ENCODE data around the gene TROAP.
"Not testable (repeated sequence)": the region's sequence is repeated elsewhere in the genome, so short reads cannot be mapped to it uniquely, and the experiment has no call there.

TROAP gene

DNA sequence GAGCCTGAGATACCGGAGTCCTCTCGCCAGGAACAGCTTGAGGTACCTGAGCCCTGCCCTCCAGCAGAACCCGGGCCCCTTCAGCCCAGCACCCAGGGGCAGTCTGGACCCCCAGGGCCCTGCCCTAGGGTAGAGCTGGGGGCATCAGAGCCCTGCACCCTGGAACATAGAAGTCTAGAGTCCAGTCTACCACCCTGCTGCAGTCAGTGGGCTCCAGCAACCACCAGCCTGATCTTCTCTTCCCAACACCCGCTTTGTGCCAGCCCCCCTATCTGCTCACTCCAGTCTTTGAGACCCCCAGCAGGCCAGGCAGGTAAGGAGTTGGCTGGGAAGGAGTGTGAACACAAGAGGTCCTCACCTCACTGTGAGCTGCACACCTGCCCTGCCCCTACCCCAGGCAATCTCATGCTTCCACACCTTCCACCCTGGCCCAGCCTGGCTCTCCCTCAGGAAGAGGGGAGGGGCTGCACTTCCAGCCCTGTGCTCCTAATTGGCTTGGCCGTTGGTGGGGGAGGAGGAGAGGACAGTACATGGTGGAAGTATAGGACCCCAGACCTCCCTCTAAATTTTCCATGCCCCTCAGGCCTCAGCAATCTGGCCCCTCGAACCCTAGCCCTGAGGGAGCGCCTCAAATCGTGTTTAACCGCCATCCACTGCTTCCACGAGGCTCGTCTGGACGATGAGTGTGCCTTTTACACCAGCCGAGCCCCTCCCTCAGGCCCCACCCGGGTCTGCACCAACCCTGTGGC, 7.8 kb downstream of the TROAP start:
- DNase-seq, result no peak

DNA sequence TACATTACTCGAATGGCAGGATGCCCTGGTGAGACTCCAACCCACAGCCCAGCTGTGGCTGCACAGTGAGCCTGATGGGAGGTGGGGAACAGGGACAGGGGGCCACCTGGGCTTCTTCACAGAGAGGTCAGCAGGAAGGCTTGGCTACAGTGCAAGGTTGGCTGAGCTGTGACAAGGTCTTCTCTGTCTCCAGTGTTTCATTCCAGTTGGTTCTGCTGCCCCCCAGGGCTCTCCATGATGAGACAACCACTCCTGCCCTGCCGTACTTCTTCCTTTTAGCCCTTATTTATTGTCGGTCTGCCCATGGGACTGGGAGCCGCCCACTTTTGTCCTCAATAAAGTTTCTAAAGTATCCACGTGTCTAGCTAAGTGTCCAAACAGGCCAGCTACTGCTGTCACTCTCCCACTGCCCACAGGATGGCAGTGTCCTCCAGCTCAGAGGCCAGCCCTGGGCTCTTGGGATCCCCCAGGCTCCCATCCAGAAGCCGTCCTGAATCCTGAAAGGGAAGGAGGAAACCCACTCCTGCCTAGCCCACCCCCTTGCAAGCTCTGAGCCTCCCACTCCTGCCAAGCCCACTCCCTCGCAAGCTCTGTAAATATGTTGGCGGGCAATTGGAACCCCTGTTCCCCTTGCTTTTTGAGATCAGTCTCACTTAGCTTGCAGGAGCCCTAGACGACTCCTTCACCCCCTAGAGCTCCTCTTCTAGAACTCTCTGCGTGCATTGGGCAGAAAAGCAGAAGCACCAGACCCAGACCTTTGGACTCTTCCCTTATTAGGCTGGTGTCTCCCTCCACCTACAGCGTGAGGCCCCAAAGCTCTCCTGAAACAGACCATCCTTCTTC, 8.5 kb downstream of the TROAP start:
- peak; percentile 67 for DNase-seq

DNA sequence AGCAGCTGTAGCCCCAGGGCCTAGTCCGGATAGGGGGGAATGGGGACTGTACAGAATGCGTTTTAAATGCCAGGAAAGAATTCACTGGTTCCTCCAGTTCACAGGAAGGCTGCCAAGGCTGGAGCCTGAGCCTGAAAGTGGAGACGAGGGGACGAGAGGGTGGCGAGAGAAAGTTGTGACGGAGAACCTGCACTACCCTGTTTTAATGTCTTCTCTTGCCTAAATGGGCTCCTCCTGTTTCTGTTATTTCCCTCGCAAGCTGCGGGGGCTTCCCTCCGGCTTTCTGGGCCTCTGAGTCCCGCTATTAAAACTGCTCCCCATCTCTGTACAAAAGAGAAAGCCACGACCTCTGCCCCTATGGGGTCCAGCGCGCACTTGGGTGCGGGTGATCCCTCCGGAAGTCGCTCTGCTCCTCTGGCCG, 9.4 kb downstream of the TROAP start:
- DNase-seq, result no peak

DNA sequence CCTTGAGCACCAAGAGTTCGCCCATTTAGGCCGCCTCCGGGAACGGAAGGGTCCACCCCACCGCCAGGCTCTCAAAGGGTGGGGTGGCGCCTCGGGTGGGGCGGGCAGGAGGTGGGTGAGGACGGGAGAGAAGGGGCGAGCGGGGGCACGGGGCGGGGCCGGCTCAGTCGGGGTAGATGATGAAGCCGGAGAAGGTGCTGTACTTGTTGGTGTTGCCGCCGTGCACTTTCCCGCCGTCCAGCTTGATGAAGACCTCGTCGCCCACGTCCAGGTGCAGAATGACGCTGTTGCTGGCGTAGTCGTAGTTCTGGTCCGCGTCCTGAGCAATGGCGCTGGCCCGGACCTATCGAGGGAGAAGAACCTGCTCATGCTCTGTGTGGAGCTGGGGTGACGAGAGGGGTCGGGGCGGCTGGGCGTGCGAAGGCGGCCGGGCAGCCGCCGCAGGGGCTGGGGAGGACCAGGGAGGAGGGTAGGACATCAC, 9.9 kb downstream of the TROAP start:
- DNase-seq, result no peak

DNA sequence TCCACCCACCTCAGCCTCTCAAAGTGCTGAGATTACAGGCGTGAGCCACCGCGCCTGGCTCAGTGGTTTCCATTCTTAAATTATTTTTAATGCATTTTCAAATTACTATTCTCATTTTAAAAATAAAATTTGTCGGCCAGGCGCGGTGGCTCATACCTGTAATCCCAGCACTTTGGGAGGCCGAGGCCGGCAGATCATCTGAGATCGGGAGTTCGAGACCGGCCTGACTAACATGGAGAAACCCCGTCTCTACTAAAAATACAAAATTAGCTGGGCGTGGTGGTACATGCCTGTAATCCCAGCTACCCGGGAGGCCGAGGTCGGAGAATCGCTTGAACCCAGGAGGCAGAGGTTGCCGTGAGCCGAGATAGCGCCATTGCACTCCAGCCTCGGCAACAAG, 10.7 kb downstream of the TROAP start:
- not testable (repeated sequence) for DNase-seq

DNA sequence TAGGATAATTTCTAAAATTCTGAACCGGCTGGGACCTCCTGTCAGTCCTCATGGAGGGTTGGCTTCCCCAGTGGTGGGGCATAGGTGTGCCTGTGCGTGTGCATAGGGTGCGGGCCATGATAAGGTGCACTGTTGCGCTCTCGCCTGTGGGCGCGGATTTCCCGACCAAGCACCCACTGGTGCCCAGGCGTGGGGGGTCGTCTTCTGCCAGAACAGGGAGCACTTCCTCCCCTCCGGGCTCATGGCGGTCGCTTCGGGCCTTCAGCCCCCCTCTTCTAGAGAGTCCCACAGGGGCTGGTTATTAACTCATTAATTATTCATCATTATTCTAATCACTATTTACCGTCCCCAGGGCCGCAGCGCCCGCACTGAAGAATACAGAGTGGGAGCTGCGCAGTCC, 11.2 kb downstream of the TROAP start:
- DNase-seq, result no peak

DNA sequence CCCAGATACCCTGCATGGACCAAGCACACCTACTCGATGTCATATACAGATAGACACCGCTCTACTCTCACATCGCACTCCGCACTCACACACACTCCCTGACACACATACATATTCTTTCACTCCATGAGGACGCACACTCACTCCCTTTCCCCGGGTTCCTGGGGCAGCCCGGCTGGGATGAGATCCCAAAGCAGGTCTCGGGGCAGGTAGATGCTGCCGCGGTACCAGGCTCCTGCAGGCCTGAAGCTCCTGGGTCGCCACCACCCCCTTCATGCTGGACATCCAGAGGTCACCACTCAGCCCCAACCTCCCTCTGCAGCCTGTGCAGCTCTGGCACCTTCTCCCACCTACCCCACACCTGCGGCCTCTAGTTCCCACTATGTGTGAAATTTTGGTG, 11.6 kb downstream of the TROAP start:
- DNase-seq, result no peak

DNA sequence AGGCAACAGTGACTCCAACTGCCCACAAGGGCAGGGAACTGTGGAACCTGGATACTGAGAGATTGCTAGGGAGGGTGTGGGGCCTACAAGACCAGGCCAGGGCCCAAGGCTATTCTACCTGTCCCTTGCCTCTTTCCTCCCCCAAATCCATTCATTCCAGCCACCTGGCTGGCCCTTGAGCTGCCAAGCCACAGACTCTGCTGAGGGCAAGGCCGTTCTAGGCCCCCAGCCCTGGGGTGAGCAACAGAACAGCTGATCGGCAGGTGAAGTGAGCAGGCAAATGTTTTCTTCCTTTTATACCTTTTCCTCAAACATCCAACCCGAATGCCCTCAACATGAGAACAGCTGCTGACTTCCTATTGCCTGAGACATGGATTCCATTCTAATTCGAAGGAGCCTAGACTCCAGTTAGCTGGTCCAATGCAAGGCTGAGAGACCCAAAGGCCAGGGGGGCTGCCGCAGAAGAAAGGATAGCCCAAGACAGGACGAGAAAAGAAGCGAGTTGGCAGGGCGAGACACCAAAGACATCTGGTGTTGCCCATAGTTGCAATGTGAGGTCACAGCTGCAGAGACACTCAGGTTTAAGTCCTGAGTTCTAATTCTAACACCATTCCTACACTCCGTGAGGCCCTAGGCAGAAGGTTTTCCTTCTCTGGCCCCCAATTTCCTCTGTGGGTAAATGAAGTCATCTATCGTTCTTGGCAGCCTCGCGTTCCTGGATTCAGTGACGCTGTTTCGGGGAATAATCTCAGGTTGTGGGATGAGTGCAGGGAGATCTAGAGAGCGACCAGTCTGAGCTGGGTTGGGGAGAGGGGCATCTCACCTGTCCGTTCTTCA, 12.3 kb downstream of the TROAP start:
- no peak for DNase-seq

DNA sequence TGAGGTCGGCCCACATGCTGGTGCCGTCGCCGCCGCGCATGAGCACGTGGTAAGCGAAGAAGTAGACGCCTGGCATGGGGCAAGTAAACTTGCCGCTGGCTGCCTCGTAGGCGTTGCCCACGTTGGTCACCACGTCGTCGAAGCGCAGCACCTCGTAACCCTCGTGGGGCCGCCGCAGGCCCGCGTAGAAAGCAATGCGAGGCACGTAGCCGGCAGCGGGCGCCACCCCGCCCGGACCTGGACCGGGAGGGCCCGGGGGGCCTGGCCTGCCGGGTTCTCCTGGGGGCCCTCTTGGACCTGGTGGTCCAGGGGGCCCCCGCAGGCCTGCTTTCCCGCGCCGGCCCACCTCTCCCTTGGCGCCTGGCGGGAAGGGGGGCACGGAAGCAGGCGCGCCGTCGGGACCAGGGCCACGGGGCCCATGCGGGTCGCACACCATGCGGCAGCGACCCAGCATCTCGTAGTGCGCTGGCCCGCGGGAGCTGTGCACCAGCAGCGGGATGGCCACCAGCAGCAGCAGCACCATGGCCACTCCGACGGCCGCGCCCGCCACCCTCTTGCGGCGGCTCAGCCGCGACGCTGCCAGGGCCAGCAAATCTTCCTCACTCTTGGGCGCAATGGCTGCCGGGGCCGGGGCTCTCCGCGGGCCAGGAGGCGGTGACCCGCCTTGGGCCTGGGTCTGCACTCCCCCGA, 13.0 kb downstream of the TROAP start:
- DNase-seq, result no peak

DNA sequence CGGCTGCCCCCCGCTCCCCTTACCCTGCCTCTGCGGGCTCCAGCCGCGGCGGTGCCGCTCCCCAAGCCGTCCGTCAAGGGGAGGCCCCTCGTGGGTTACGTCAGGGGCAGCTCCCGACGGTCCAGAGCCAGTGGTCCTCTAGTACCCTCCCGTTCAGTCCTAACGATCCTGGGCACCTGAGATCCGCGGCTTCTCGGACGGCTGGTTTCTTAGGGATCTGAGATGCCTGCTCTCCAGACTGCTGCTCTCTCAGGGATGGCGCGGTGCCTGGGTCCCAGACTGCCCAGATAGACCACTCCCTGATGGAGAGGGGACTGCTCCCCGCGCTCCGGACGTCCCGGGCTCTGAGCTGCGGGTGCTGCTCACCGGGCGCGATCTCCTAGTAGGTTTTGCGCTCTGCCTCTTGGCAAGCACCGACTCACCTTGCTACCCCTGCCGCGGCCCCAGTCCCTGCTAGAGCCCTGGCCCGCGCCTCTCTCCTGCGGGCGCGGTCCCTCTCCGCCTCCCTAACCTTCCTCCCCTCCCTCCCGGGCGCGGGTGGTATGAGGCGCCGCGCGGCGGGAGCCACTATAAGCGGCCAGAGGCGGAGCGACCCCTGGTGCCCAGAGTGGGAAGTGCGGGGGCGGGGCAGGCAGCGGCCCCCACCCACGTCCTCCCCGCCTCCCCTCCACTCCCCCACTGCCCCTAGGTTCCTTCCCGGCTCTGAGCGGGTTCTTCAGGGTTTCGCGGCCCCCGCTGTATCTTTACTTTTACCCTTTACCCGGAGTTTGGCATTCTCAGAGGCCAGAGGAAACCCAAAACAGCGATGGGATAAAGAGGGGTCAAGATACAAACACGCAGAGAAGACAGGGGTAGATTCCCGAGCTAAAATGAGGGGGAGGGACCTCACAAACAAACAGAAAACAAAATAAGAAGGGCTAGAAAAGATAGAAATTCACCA, 13.9 kb downstream of the TROAP start, which contains the start of gene C1QL4:
Gene C1QL4 (minus strand): TSS at position 544 of the 940 bp plus-strand sequence. CDS start 711 bp downstream, outside the sequence.
- DNase-seq, result peak; percentile 60

DNA sequence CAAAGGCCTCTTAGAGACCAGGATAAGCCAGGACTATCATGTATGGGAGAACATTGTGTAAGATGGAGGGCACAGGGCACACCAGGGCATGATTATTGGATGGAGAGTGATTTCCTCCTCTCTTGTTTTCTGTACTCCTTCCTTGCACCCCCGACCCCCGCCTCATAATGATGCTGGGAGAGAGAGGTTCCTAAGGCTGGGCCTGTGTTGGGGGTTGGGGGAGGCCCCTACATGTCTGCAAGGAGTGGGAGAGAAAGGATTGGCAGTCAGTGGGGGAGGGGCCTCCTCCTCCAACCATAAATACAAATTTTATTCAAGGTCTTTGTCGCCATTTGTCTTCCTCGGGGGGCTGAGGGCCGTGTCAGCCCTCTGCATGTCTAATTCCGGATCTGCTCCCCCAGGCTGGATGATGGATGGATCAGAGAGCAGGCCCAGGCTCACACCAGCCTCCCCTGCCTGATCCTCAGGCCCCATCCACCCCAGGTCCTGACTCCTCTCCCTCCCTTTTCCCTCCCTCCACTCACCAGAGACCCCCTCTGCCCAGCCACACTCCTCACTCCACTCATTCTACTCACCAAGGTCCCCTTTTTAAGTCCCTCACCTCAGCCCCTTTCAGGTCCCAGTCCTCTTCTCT, 15.9 kb downstream of the TROAP start:
- no peak for DNase-seq

DNA sequence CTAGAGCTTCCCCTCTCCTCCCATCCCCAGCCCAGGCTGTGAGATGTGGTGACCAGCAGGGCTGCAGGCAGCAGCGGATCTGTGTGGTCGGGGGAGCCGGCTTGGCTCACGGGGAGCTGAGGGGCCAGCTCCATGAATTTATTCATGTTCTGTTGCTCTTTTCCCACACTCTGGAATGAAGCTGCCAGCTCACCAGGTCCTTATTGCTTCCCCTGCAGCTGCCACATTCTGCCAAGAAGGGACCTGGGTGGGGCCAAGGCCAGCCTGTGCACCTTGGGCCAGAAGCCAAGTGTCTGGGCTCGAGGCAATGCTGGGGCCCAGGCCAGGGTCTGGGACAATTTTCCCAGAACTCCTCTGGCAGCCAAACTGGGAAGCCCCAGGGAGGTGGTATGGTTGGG, 16.4 kb downstream of the TROAP start:
- no peak for DNase-seq

DNA sequence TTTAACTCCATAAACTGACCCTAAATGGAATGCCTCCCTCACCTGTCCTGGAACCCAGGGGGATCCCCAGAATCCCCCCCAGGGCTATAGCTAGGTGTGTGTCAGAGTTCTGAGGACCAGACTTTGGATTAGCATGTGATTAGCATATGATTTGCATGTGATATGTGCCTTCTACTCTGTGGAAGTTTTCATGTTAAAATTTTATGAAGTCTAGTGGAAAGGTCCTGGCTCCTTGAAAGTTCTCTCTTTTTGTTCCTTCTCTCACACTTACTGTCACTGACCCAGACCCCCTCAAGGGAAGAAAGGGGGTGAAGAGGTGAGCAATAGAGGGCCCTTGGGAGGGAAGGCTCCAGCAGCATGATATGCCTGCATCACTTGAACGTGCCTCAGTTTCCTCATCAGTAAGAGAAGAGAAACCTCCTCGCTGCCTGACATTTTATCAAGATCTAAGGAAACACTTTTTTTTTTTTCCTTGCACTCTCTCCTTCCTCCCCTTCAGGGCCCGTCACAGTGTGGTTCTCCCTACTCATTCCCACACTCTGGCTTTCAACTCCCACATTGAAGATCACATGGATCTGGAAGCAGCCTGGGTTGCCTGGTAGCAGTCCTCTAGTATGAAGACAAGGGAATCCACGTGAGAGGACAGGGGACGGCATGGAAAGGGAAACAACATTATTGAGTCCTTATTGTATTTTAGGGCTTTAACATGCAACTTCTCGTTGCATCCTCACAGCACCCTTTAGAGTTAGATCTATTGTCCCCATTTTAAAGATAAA, 17.2 kb downstream of the TROAP start:
- no peak for DNase-seq

DNA sequence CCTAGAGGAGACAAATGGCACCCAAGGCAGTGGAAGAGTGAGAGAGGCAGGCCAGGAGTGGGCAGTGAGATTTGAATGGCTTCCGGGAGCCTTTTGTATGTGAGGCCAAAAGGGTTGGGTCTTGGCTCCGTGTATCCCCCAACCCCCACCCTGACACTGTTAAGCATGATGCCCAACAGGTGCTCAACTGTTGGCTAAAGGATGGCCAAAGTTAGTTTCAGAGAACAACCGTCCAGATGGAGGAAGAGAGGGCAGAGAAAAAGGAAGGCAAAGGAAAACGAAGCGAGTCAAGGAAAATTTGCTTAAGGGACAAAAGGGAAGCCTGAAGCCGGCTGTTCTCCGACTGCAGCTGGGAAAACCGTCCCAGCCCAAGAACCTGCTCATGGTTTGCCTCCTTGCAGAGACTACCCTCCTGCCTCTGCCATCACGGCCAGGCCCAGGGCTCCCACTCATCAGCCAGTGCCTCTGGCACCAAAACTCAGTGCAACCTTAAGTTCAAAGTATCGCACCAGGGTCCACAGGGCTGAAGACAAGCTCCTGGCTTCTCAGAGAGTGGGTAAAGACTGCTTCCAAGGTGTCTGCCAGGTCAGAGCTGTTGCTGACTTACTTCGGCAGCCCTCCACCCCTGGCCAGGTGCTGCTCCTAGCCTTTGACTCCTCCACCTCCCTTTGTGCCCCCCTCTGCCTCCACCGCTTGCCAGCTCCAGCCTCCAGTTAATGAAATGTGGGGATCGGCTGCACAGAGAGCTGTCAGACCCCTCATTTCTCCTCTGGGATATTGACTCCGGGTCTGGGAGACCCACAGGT, 18.1 kb downstream of the TROAP start:
- no peak for DNase-seq

DNA sequence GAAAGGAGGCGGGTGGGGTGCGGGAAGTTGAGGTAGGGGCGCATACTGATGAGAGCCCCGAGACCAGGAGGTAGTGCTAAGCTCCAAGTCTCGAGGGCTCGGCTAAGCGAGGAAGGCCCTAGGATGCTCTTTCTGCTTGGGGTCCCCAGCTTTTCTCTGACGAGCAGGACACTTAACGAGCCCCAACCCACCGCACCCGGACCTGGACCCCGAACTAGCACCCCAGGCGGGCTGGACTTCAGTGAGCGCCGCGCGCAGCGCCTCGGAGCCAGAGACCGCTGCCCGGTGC, 18.7 kb downstream of the TROAP start:
- DNase-seq, result no peak

DNA sequence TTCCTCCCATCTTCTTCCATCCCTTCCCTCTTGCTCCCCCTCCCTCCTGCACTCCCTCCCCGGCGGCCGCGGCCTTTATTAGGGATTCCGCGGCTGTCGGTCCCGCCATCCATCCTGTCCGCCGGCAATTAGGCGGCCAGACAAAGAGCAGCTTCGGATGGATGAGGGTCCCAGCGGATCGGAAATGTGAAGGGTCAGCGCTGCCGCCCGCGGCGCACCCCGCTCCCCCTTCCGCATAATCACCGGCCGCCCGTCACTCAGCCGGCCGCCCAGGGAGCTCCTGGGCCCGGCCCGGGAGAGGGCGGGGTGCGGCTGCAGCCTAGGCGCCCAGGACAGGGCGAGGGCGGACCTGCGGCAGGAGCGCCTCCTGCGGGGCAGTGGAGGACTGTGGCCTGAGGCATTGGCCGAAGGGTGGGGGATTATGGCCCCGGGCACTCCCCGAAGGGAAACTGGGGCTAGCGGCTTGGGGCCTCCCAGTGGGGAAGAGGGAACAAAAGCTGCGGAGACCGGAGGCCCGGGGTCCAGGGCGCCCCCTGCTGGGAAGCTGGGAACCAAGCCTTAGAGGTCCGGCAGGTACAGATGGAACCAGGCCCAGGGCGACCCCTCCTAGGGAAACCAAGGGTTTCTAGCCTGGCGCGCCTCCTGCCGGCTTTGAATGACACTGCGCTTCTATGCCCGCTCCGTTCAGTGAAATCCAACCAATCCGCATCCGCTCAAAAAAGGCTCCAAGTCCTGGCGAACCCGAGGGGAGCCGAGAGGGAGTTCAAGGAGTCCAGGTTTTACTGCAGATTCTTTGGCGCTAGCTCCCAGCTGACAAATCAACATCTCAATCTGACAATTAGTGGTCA, 19.2 kb downstream of the TROAP start:
- peak; percentile 70 for DNase-seq

DNA sequence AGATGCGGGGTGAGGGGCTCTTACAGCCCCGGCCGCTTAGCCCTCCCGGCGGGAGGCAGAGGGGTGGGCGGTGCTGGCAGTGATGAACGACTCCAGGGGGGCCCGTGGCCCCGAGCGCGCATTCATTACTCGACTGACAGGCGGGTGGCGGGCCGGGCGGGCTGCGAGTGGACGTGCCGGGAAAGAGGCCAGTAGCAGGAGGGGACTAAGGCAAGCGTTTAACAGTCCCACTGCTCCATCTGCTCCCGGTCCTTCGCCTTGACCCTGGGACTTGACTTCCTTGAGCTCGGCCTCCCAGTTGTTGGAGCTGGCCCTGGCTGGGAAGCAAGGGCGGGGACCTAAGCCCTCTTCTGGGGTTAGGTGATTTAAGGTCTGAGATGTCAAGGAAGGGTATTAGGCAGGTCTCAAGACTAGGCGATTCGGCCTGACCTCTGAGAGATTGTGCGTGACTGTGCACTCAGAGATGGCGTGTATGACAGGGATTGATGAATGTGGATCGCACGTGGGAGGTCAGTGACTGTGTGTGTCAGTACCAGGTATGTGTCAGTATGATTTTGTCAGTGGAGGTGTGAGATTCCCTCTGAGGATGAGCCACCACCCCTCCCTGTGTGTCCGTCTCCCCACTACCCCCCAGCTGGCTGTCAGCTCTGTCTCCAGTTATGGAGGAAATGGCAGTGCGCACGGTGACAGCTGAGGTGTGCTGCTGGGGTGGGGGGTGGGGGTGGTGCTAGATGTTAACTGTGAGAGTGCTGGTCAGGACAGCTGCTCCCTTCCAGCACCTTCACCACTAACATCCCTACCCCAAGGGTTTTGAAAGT, 20.1 kb downstream of the TROAP start:
- no peak for DNase-seq

All from inflammatory macrophage treated with lipopolysaccharide for 4 hours (primary cell).